Bronchial epithelial cell (primary cell): ENCODE data around the gene C6orf15. TPM values are rescaled to one million over a fixed set of nuclear protein-coding genes. Genes with fewer than 3 reads are reported as not detected.

Experiments used
- DNase-seq: peaks from one replicate; pipeline ENCODE4 v3.0.0-alpha.2; 2010; ENCODE audit warnings: low read depth
- FAIRE-seq: peaks from 2 replicates; lab custom pipeline; 2011; peaks lifted over from hg19 to GRCh38; lab: Jason Lieb, UNC
- H3K27me3 ChIP-seq: 2 replicates; pipeline ENCODE4 v1.5.1; 2011; ENCODE audit warnings: low read length; ENCODE audit not compliant: control insufficient read depth, insufficient read depth
- H3K36me3 ChIP-seq: 2 replicates; pipeline ENCODE4 v1.5.1; 2011; ENCODE audit warnings: low read length; ENCODE audit not compliant: control insufficient read depth, insufficient read depth
- H3K4me3 ChIP-seq: 2 replicates; pipeline ENCODE4 v1.5.1; 2011; ENCODE audit warnings: mild to moderate bottlenecking, low read depth, low read length, control low read depth
- total RNA-seq: library from RNA; depleted of rRNA; stranded (reverse); fragments of >200 nt; gene quantifications from 2 replicates; pipeline ENCODE4 v1.2.1, GENCODE V29; 2014
- TF ChIP-seq, protein P1 (sequence below): IDR thresholded peaks from 2 replicates; pipeline ENCODE4 v1.5.1; 2011; ENCODE audit warnings: mild to moderate bottlenecking, moderate library complexity, low read length, control low read depth, inconsistent platforms; ENCODE audit not compliant: insufficient read depth, severe bottlenecking

Gene C6orf15
- total RNA-seq, 1 donor from 2014 or later, result not detected

DNA sequence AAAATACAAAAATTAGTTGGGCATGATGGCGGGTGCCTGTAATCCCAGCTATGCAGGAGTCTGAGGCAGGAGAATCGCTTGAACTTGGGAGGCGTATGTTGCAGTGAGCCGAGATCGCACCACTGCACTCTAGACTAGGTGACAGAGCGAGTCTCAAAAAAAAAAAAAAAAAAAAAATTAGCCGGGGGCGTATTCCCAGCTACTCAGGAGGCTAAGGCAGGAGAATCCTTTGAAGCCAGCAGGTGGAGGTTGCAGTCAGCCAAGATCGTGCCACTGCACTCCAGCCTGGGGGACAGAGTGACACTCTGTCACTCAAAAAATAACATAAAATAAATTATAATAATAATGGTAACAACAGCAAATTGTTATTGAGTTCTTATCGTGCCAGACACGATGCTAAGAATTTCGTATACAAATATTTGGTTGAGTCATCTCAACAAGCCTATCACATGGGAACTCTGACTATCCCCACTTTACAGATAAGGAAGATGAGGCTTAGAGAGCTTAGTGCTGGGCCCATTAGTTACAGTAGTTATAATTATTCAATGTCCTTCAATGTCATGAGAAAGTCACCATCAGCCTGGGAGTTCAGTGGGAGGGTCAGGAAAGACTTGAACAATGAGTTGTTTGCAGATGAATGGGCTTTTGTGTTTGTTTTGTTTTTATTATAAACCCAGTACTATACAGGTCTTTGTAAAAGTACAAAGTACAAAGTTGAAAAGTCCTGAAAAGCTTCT lies 19.4 kb downstream of the C6orf15 start:
- TF ChIP-seq, protein P1, sequence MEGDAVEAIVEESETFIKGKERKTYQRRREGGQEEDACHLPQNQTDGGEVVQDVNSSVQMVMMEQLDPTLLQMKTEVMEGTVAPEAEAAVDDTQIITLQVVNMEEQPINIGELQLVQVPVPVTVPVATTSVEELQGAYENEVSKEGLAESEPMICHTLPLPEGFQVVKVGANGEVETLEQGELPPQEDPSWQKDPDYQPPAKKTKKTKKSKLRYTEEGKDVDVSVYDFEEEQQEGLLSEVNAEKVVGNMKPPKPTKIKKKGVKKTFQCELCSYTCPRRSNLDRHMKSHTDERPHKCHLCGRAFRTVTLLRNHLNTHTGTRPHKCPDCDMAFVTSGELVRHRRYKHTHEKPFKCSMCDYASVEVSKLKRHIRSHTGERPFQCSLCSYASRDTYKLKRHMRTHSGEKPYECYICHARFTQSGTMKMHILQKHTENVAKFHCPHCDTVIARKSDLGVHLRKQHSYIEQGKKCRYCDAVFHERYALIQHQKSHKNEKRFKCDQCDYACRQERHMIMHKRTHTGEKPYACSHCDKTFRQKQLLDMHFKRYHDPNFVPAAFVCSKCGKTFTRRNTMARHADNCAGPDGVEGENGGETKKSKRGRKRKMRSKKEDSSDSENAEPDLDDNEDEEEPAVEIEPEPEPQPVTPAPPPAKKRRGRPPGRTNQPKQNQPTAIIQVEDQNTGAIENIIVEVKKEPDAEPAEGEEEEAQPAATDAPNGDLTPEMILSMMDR, result no peak
- Histone ChIP-seq H3K4me3 (no peak overlapping the region), H3K27me3 (no peaks in the 10 kb centered on the region), H3K36me3 (no peaks in the 10 kb centered on the region)
- DNase-seq (no peak), FAIRE-seq (no peak)

DNA sequence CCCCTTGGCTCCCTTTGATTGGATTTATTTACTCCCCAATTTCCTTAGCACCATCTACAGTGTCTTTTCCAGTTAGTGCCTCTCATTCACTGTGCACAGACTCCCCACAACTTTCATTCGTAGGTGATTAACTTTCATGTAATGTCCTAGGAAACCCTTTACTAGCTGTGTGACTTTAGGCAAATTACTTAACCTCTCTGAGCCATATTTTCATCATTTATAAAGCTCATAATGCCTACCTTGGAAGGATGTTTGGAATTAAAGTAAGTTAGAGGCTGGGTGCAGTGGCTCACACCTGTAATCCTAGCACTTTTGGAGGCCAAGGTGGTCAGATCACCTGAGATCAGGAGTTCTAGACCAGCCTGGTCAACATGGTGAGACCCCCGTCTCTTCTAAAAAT lies 20.1 kb downstream of the C6orf15 start:
- Histone ChIP-seq H3K27me3 (no peaks in the 10 kb centered on the region), H3K36me3 (no peaks in the 10 kb centered on the region), H3K4me3 (no peak overlapping the region)
- no peak for DNase-seq
- no peak for FAIRE-seq
- TF ChIP-seq, protein P1, result no peak

DNA sequence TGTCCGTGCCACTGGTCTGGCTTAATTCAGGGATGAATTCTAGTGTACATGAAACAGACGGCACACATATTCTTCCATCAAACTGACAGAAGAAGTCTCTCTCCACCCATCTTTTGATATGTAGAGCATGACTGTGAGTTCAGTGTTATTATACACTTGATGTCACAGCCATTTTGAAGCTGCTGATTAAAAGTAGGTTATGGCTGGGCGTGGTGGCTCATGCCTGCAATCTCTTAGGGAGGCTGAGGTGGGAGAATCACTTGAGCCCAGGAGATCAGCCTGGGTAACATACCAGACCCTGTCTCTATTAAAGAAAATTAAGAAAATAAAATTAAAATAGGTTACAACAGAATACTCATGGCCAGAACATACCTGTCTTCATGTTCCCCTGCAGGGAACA lies 20.7 kb downstream of the C6orf15 start:
- FAIRE-seq (no peak), DNase-seq (no peak)
- Histone ChIP-seq H3K4me3 (no peak overlapping the region), H3K36me3 (no peaks in the 10 kb centered on the region), H3K27me3 (no peaks in the 10 kb centered on the region)
- TF ChIP-seq, protein P1, result no peak

GRCh38 chr6:31090973-31091364 lies 21.4 kb downstream of the C6orf15 start:
- DNase-seq, result no peak
- Histone ChIP-seq H3K36me3 (no peaks in the 10 kb centered on the region), H3K27me3 (no peaks in the 10 kb centered on the region), H3K4me3 (no peak overlapping the region)
- no peak for FAIRE-seq
- TF ChIP-seq, protein P1, result no peak

GRCh38 chr6:31090275-31090972 lies 22.0 kb downstream of the C6orf15 start:
- TF ChIP-seq, protein P1, result no peak
- no peaks in the 10 kb centered on the region for H3K36me3 ChIP-seq
- no peak for FAIRE-seq

More at GRCh38 chr6:31090275-31090972, 22.0 kb downstream of the C6orf15 start:
- H3K27me3 ChIP-seq, result no peaks in the 10 kb centered on the region
- no peak overlapping the region for H3K4me3 ChIP-seq
- DNase-seq, result no peak
